NT2/D1 (cell line): ENCODE measurements around the gene TMEM106B.

Experiments
- SUZ12 ChIP-seq: IDR thresholded peaks from 2 replicates; pipeline ENCODE4 v1.6.1; 2011; ENCODE audit not compliant: insufficient read length, insufficient read depth; ENCODE audit errors: extremely low read depth
- YY1 ChIP-seq: IDR thresholded peaks from 2 replicates; pipeline ENCODE4 v1.6.1; 2011; ENCODE audit not compliant: insufficient read length, insufficient read depth
- ZNF274 ChIP-seq: IDR thresholded peaks from 2 replicates; pipeline ENCODE4 v1.6.1; 2011; ENCODE audit warnings: mild to moderate bottlenecking, low read depth, low read length

DNA sequence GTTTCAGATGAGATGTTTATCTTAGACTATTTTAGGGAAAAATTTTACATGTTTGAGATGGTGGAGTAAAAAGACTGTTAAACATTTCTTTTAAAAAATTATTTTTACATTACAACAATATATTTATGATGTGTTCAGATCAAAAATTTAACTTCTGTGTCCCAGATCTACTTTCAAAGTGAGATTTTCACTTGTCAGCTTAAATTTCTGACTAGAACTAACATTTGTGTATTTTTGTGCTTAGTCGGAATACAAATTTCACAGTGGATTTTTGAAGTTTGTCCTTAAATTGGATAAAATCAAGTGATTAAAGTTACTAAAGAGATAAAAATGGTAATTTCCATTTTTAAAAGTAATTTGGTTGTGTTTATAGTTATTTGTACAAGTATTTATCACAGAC, 24.9 kb downstream of the TMEM106B start:
- TF ChIP-seq SUZ12 (no peak), YY1 (no peak), ZNF274 (no peak)
